DMS 273 treated with DMSO at 0.1 percent for 48 hours (cell line): ENCODE data around the gene IFIT1B.
"Not testable (repeated sequence)": the region's sequence is repeated elsewhere in the genome, so short reads cannot be mapped to it uniquely, and the experiment has no call there.

Experiments
- DNase-seq: peaks from one replicate; lab custom pipeline; 2025; lab: John Stamatoyannopoulos, UW

IFIT1B gene

GRCh38 chr10:89377705-89378637 lies at the start of gene IFIT1B:
TSS of gene IFIT1B (plus strand) at chr10:89378056. CDS start at chr10:89378136, 80 bp downstream.
- no peak for DNase-seq

- no peak for DNase-seq
Observed at GRCh38 chr10:89329151-89329550, 48.7 kb upstream of the IFIT1B start.

DNA sequence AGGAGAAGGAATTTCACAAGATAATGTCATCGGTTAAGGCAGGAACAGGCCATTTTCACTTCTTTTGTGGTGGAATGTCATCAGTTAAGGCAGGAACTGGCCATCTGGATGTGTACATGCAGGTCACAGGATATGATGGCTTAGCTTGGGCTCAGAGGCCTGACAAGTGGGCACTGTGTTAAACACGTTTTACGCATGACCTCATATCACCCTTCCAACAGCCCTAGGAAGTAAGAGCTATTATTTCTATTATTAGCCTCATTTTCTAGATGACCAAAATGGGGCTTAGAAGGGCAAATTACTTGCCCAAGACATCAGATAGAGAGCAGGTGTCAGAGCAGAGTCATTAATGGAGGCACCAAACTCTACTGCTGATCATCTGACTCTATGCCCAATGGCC lies 47.8 kb upstream of the IFIT1B start:
- DNase-seq: not testable (repeated sequence)

GRCh38 chr10:89330537-89331212 lies 47.2 kb upstream of the IFIT1B start:
- no peak for DNase-seq

DNA sequence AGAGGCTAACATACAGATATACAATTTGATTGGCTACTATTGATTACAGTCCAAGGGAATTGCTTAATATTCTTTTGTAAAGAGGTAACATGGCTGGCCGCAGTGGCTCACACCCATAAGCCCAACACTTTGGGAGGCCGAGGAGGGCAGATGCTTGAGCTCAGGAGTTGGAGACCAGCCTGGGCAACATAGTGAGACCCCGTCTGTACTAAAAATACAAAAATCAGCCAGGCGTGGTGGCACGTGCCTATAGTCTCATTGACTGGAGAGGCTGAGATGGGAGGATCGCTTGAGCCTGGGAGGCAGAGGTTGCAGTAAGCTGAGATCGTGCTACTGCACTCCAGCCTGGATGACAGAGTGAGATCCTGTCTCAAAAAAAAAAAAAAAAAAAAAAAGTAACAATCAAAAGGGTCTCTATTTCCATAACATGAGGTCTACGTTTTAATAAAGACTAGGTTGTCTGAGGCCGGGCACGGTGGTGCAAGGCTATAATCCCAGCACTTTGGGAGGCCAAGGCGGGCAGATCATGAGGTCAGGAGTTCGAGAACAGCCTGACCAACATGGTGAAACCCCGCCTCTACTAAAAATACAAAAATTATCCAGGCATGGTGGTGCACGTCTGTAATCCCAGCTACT lies 46.3 kb upstream of the IFIT1B start:
- not testable (repeated sequence) for DNase-seq

DNA sequence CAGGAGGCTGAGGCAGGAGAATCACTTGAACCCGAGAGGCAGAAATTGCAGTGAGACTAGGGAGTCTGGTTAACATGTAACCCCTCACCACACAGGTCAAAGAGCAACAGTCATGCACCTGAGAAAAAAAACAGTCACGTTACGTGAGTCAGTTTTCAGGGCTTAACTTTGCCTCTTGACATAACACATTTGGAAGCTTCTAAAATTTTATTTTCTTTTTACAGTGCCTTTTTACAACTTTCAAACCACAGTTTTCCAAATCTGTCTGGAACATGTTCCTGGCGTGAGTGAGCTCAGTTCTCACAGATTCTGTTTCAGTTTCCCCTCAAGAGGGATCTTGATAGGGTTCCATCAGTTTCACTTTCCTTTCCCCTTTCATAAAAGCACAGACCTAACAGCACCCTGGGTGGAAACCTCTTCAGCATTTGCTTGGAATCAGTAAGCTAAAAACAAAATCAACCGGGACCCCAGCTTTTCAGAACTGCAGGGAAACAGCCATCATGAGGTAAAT lies 45.7 kb upstream of the IFIT1B start:
- no peak for DNase-seq

GRCh38 chr10:89335226-89335625 lies 42.6 kb upstream of the IFIT1B start:
- no peak for DNase-seq

GRCh38 chr10:89336241-89336640 lies 41.6 kb upstream of the IFIT1B start:
- DNase-seq: no peak

DNA sequence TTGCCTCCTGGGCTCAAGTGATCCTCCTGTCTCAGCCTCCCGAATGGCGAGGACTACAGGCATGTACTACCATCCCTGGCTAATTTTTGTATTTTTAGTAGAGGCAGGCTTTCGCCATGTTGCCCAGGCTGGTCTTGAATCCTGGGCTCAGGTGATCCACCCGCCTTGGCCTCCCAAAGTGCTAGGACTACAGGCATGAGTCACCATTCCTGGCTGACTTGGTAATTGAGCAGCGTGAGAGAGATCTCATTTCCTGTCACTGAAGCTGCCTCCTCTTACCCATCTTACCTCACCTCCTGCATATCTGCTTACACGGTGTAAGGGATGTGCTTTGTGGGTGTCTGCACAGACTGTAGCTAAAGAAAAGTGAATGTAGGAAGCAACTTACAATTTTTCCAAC lies 40.4 kb upstream of the IFIT1B start:
- DNase-seq: no peak

GRCh38 chr10:89338713-89339112 lies 39.1 kb upstream of the IFIT1B start:
- no peak for DNase-seq

- DNase-seq: no peak
Observed at GRCh38 chr10:89339875-89340274, 38.0 kb upstream of the IFIT1B start.

DNA sequence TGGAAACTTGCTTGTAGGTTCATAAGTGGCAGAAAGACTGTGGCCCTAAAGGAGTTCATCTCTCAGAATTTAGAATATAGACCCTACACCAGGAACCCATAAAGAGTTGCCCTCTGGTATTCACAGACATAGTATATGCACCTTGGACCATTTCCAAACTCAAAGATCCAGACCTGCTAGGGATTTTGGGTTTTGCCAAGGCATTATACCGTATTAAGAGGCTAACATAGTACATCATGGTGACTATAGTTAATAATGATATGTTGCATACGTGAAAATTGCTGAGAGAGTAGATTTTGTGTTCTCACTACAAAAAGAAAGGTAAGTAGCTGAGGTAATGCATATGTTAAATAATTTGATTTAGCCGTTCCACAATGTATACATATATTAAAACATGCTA lies 36.2 kb upstream of the IFIT1B start:
- no peak for DNase-seq

DNA sequence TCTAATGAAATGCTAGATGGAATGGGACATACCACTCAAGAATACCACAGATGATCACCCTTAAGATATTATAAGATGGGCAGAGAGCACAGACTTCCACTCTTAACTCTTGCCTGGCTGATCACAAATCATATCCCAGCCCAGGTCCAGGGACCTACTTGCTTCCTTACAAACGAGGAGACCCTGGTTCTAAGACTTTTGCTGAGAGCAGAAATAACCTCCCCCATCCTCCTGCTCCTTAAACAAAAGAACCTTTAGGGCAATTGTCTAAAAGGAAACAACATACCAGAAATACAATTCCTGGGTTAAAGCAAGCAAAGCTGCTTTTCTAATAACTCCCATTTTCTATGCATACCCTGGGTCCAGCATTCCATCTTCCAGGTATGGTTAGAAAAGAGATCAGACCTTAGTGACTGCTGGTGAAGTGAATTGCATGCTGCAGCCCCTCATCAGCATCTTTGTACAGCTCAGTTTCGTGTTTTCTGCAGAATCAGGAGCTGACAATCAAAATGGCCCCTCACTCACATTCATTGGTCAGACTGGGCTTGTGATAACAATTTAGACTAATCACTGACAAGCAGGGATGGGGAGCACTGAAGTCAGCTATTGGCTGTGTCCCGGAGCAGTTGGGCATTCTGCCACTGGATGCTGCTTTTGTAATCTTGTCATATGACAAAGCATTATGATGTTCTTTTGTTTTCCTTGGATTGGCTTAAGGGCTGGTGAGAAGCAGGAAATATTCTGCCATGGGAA lies 35.5 kb upstream of the IFIT1B start:
- no peak for DNase-seq

GRCh38 chr10:89343089-89343767 lies 34.6 kb upstream of the IFIT1B start:
- no peak for DNase-seq

- DNase-seq: no peak
Observed at GRCh38 chr10:89344156-89344555, 33.7 kb upstream of the IFIT1B start.

- DNase-seq: no peak
Observed at GRCh38 chr10:89345367-89346000, 32.4 kb upstream of the IFIT1B start.

GRCh38 chr10:89346405-89347254 lies 31.2 kb upstream of the IFIT1B start:
- no peak for DNase-seq

GRCh38 chr10:89347701-89348457 lies 30.0 kb upstream of the IFIT1B start:
- no peak for DNase-seq

GRCh38 chr10:89348481-89348880 lies 29.4 kb upstream of the IFIT1B start:
- DNase-seq: no peak
